Mesendoderm (in vitro differentiated cells): ENCODE results near the gene TWF2. TPM values are rescaled to one million over a fixed set of nuclear protein-coding genes. Genes with fewer than 3 reads are reported as not detected.
"Not testable (repeated sequence)": the region's sequence is repeated elsewhere in the genome, so short reads cannot be mapped to it uniquely, and the experiment has no call there.

Experiments
- DNase-seq: peaks from one replicate; pipeline ENCODE4 v3.0.0; 2013
- H2AK5ac ChIP-seq: 2 replicates; pipeline ENCODE4 v1.6.1; 2013; ENCODE audit warnings: low read length, inconsistent platforms
- H2BK120ac ChIP-seq: 2 replicates; pipeline ENCODE4 v1.6.1; 2013; ENCODE audit warnings: low read depth, mild to moderate bottlenecking, low read length, moderate library complexity, mixed read lengths
- H2BK15ac ChIP-seq: replicated peaks from 2 replicates; pipeline ENCODE4 v1.6.1; 2013; ENCODE audit warnings: low read depth, mild to moderate bottlenecking, moderate library complexity
- H2BK5ac ChIP-seq: 2 replicates; pipeline ENCODE4 v1.6.1; 2013; ENCODE audit warnings: low read length, inconsistent platforms
- H3K18ac ChIP-seq: 2 replicates; pipeline ENCODE4 v1.6.1; 2013; ENCODE audit warnings: mild to moderate bottlenecking, low read length, mixed read lengths
- H3K23ac ChIP-seq: one replicate; pipeline ENCODE4 v1.6.1; 2013; ENCODE audit warnings: low read length
- H3K27ac ChIP-seq: 2 replicates; pipeline ENCODE4 v1.5.1; 2013; ENCODE audit warnings: low read depth, mild to moderate bottlenecking, inconsistent platforms, low read length, moderate library complexity
- H3K27me3 ChIP-seq: 2 replicates; pipeline ENCODE4 v1.6.1; 2013; ENCODE audit warnings: low read length, control low read depth, mild to moderate bottlenecking, inconsistent platforms; ENCODE audit not compliant: insufficient read depth, poor library complexity
- H3K36me3 ChIP-seq: 2 replicates; pipeline ENCODE4 v1.6.1; 2013; ENCODE audit warnings: low read length, inconsistent platforms; ENCODE audit not compliant: control insufficient read depth, insufficient read depth
- H3K4ac ChIP-seq: one replicate; pipeline ENCODE4 v1.6.1; 2013; ENCODE audit warnings: low read depth, mild to moderate bottlenecking, low read length, moderate library complexity
- H3K4me1 ChIP-seq: 2 replicates; pipeline ENCODE4 v1.6.1; 2013; ENCODE audit warnings: low read depth, low read length, inconsistent platforms; ENCODE audit not compliant: control insufficient read depth
- H3K4me2 ChIP-seq: 2 replicates; pipeline ENCODE4 v1.6.1; 2013; ENCODE audit warnings: low read length
- H3K4me3 ChIP-seq: 2 replicates; pipeline ENCODE4 v1.5.1; 2013; ENCODE audit warnings: mild to moderate bottlenecking, low read length
- H3K56ac ChIP-seq: one replicate; pipeline ENCODE4 v1.6.1; 2013; ENCODE audit warnings: low read length
- H3K79me1 ChIP-seq: 2 replicates; pipeline ENCODE4 v1.6.1; 2013; ENCODE audit warnings: low read length, inconsistent platforms
- H3K79me2 ChIP-seq: 2 replicates; pipeline ENCODE4 v1.6.1; 2013; ENCODE audit warnings: mild to moderate bottlenecking, low read length; ENCODE audit not compliant: control insufficient read depth, insufficient read depth
- H3K9ac ChIP-seq: 2 replicates; pipeline ENCODE4 v1.6.1; 2013; ENCODE audit warnings: low read length, inconsistent platforms
- H4K5ac ChIP-seq: one replicate; pipeline ENCODE4 v1.6.1; 2013; ENCODE audit warnings: low read length
- H4K8ac ChIP-seq: one replicate; pipeline ENCODE4 v1.6.1; 2013; ENCODE audit warnings: low read depth, mild to moderate bottlenecking, control low read depth, low read length, moderate library complexity
- WGBS: extraction: QIAGEN DNeasy Blood & Tissue Kit; methylation state at CpG from one replicate; pipeline ENCODE4 v1.1.7; 2013; ENCODE audit warnings: low lambda C conversion rate, missing lambda C conversion rate; ENCODE audit not compliant: insufficient coverage; ENCODE audit errors: extremely low coverage; 5-methylcytosine and 5-hydroxymethylcytosine counted together
- polyA plus RNA-seq, 2 experiments: library from polyadenylated mRNA; stranded (reverse); fragments of 200-250 nt; gene quantifications; one replicate each; pipeline ENCODE4 v1.2.3, GENCODE V29; 2013

The TWF2 gene
- polyA plus RNA-seq (2013, experiment 1 of 2): 29.5 TPM
- 29.7 TPM for polyA plus RNA-seq (2013, experiment 2 of 2)

GRCh38 chr3:52238761-52239701 is at the start of gene TWF2:
Gene TWF2 (minus strand): TSS chr3:52239158. CDS start chr3:52239016, 142 bp downstream.
- Histone ChIP-seq H3K27ac (no peak within 1 kb of the TSS), H3K4me1 (peaks cover 13% of the 10 kb centered on the region)

GRCh38 chr3:52288674-52289073 is 49.7 kb upstream of the TWF2 start:
- Histone ChIP-seq H3K18ac (no peak overlapping the region), H3K36me3 (no peaks in the 10 kb centered on the region), H2BK5ac (no peak overlapping the region), H3K4ac (no peak overlapping the region), H4K8ac (no peak overlapping the region), H2BK120ac (no peak overlapping the region), H2BK15ac (no peak overlapping the region), H4K5ac (no peak overlapping the region), H2AK5ac (peak overlapping the region; percentile 6), H3K27me3 (no peaks in the 10 kb centered on the region), H3K4me1 (peaks cover 4% of the 10 kb centered on the region), H3K79me1 (peaks cover 2% of the 10 kb centered on the region), H3K4me2 (no peak overlapping the region), H3K9ac (no peak overlapping the region), H3K56ac (peak overlapping the region; percentile 18), H3K23ac (no peak overlapping the region), H3K79me2 (no peaks in the 10 kb centered on the region), H3K4me3 (no peak overlapping the region), H3K27ac (no peak overlapping the region)
- WGBS: no CpG with 5 or more reads among the region's 6 CpGs
- DNase-seq: no peak

More at GRCh38 chr3:52238761-52239701, at the start of gene TWF2:
- peaks cover 4% of the 10 kb centered on the region for H3K79me1 ChIP-seq
- peak within 1 kb of the TSS; percentile 87 for H2BK5ac ChIP-seq
- H3K4me2 ChIP-seq: peak within 1 kb of the TSS; percentile 86
- peaks cover 2% of the 10 kb centered on the region for H3K79me2 ChIP-seq
- H2BK15ac ChIP-seq: no peak within 1 kb of the TSS
- peak; percentile 85 for DNase-seq
- H4K5ac ChIP-seq: no peak within 1 kb of the TSS
- H3K4me3 ChIP-seq: peak within 1 kb of the TSS; percentile 84
- no peaks in the 10 kb centered on the region for H3K36me3 ChIP-seq
- peak within 1 kb of the TSS; percentile 83 for H3K23ac ChIP-seq
- H3K27me3 ChIP-seq: no peaks in the 10 kb centered on the region
- H3K4ac ChIP-seq: peak within 1 kb of the TSS; percentile 17
- no peak within 1 kb of the TSS for H2AK5ac ChIP-seq
- WGBS: no CpG with 5 or more reads among the region's 92 CpGs
- H4K8ac ChIP-seq: no peak within 1 kb of the TSS
- peak within 1 kb of the TSS; percentile 94 for H3K18ac ChIP-seq
- H2BK120ac ChIP-seq: no peak within 1 kb of the TSS
- peak within 1 kb of the TSS; percentile 97 for H3K9ac ChIP-seq
- H3K56ac ChIP-seq: peak within 1 kb of the TSS; percentile 100

GRCh38 chr3:52286777-52287110 is 47.8 kb upstream of the TWF2 start:
- peaks cover 4% of the 10 kb centered on the region for H3K4me1 ChIP-seq
- H3K36me3 ChIP-seq: no peaks in the 10 kb centered on the region
- H3K4me3 ChIP-seq: peak overlapping the region; percentile 65
- H3K4me2 ChIP-seq: peak overlapping the region; percentile 88
- peaks cover 2% of the 10 kb centered on the region for H3K79me1 ChIP-seq
- H3K18ac ChIP-seq: no peak overlapping the region
- no peak overlapping the region for H2BK15ac ChIP-seq
- H3K79me2 ChIP-seq: no peaks in the 10 kb centered on the region
- H3K23ac ChIP-seq: peak overlapping the region; percentile 35
- no peaks in the 10 kb centered on the region for H3K27me3 ChIP-seq
- peak overlapping the region; percentile 84 for H2AK5ac ChIP-seq
- H3K56ac ChIP-seq: peak overlapping the region; percentile 94
- no peak overlapping the region for H4K5ac ChIP-seq
- no peak overlapping the region for H4K8ac ChIP-seq
- H3K9ac ChIP-seq: peak overlapping the region; percentile 83
- no peak overlapping the region for H3K4ac ChIP-seq
- H2BK5ac ChIP-seq: no peak overlapping the region
- no peak for DNase-seq
- no peak overlapping the region for H3K27ac ChIP-seq
- no peak overlapping the region for H2BK120ac ChIP-seq
- no CpG with 5 or more reads among the region's 8 CpGs for WGBS

- WGBS: no CpG with 5 or more reads among the region's 4 CpGs
- H3K9ac ChIP-seq, H3K4me1 ChIP-seq, H2BK5ac ChIP-seq, H3K18ac ChIP-seq, H2BK120ac ChIP-seq, H3K79me1 ChIP-seq, H3K27me3 ChIP-seq, H4K8ac ChIP-seq, H2BK15ac ChIP-seq, H3K4me2 ChIP-seq, H3K4me3 ChIP-seq, H2AK5ac ChIP-seq, H3K79me2 ChIP-seq, H3K23ac ChIP-seq, H3K4ac ChIP-seq, H3K56ac ChIP-seq, H3K36me3 ChIP-seq, H4K5ac ChIP-seq, H3K27ac ChIP-seq, DNase-seq: not testable (repeated sequence)
These were observed 45.1 kb upstream of the TWF2 start for GRCh38 chr3:52284051-52284450.

- H3K27ac ChIP-seq: no peak overlapping the region
- no peak overlapping the region for H2AK5ac ChIP-seq
- no peak overlapping the region for H2BK5ac ChIP-seq
- WGBS: no CpG with 5 or more reads among the region's 1 CpG
- H3K56ac ChIP-seq: no peak overlapping the region
- H3K79me2 ChIP-seq: no peaks in the 10 kb centered on the region
- no peak for DNase-seq
- peaks cover 4% of the 10 kb centered on the region for H3K4me1 ChIP-seq
- no peak overlapping the region for H3K4me2 ChIP-seq
- no peak overlapping the region for H4K5ac ChIP-seq
- H3K9ac ChIP-seq: no peak overlapping the region
- no peak overlapping the region for H3K23ac ChIP-seq
- no peak overlapping the region for H2BK120ac ChIP-seq
- no peaks in the 10 kb centered on the region for H3K36me3 ChIP-seq
- H3K4ac ChIP-seq: no peak overlapping the region
- H3K79me1 ChIP-seq: peaks cover 2% of the 10 kb centered on the region
- H4K8ac ChIP-seq: no peak overlapping the region
- no peak overlapping the region for H3K18ac ChIP-seq
- H3K4me3 ChIP-seq: no peak overlapping the region
- no peak overlapping the region for H2BK15ac ChIP-seq
- H3K27me3 ChIP-seq: no peaks in the 10 kb centered on the region
These were observed 44.3 kb upstream of the TWF2 start for GRCh38 chr3:52283306-52283705.
